GM12801 (cell line): ENCODE measurements around the gene KLHL29.

Experiments used
- TF ChIP-seq, protein P1 (sequence below): IDR thresholded peaks from one replicate; pipeline ENCODE4 v1.5.1; 2011; ENCODE audit warnings: control low read depth; ENCODE audit not compliant: insufficient read length; ENCODE audit errors: extremely low read depth

KLHL29 gene

DNA sequence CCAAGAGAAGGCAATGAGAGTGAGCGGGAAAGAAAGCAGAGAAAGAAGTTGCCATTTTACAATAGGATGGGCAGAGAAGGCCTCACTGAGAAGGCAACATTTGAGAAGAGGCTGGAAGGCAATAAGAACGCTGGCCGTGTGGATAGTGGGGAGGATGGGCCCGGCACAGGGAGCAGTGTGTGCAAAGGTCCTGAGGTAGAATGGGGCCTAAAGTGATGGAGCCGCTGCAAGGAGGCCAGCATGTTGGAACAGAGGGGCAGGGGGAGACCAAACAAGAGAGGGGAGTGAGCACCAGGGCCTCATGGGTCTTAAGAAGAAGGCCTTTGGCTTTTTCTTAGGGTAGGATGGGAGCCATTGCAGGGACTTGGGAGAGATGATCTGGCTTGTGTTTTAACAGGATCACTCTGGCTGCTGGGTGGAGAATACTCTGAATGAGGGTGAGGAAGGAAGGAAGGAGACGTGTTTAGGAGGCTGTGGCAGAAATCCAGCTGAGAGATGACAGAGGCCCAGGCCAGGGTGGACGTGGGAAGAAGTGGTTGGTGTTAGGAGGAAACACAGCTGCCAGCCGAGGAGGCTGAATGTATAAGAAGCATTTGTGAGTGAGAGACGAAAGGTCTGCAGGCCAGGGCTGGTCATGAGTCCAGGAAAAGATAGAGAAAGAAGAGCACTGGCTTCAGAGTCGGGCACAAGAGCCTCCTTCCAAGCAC is 159.8 kb downstream of the KLHL29 start:
- TF ChIP-seq, protein P1, sequence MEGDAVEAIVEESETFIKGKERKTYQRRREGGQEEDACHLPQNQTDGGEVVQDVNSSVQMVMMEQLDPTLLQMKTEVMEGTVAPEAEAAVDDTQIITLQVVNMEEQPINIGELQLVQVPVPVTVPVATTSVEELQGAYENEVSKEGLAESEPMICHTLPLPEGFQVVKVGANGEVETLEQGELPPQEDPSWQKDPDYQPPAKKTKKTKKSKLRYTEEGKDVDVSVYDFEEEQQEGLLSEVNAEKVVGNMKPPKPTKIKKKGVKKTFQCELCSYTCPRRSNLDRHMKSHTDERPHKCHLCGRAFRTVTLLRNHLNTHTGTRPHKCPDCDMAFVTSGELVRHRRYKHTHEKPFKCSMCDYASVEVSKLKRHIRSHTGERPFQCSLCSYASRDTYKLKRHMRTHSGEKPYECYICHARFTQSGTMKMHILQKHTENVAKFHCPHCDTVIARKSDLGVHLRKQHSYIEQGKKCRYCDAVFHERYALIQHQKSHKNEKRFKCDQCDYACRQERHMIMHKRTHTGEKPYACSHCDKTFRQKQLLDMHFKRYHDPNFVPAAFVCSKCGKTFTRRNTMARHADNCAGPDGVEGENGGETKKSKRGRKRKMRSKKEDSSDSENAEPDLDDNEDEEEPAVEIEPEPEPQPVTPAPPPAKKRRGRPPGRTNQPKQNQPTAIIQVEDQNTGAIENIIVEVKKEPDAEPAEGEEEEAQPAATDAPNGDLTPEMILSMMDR, result no peak

DNA sequence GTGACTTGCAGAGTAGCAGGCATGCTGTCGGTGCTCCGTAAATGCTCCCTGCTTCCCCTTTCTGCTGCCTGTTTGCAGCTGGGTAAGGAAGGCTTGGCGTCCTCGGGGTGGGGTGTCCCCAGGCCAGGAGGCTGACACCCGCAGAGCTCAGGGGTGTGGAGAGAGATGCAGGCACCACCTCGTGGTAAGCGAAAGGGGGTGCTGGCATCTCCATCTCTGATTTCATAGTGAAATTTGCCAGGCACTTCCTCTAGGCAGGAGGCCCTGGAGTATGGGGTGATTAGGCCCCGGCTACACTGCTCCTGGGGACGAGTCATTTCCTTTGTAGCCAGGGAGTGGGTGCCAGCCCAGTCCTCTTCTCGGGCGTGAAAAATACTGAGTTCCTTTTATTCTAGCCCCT is 160.4 kb downstream of the KLHL29 start:
- TF ChIP-seq, protein P1, result no peak

DNA sequence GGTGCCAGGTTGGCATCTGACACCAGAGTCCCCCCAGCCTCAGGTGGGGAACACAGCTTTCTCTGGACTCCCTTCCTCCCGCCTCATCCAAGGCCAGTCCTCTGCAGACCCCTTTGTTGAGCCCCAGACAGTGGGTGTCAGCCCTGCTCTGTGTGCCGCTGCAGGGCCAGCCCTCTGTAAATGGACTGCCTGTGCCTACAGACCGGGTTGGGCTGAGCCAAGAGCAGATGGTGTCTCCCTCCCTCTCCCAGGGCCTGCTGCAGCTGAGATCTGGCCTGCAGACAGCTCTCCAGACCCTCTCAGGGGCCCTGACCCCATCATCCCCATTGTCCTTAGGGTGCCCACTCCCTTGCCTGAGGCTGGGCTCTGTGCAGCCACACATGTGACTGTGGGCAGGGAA is 160.8 kb downstream of the KLHL29 start:
- TF ChIP-seq, protein P1, result no peak

DNA sequence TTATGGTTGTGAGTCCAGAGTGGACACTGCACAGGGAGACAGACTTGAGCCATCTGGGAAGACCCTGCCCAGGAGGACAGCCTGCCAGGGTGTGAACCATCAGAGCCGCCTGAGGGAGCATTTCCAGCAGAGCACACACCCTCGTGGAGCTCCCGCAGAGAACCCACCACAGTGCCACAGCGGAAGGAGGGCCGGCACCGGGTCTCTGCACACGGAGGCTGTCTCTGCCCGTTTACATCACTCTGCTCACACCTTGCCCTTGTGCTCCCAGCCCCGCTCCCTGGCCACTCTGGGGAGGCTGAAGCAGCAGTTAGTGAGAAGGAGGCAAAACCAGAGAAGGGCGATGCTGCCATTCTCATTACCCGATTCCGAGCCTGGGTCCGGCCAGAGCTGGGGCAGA is 161.9 kb downstream of the KLHL29 start:
- TF ChIP-seq, protein P1, result no peak

DNA sequence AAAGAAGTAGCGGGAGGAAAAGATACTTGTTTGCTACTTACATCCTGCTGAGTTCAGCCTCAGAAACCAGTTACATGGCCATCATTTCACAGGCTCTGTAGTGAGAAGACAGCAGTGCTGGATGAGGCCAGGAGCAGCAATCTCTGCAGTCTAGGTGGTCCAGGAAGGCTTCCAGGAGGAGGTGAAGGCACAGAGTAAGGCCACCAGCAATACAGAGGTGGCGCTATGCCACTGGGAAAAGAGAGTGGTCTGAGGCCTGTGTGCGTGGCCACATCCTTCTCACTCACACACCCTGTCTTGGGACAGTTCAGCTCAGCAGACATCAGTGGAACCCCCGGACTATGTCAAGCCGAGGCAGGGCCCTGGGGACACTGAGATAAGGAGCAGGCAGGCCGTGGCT is 162.7 kb downstream of the KLHL29 start:
- TF ChIP-seq, protein P1, result no peak

DNA sequence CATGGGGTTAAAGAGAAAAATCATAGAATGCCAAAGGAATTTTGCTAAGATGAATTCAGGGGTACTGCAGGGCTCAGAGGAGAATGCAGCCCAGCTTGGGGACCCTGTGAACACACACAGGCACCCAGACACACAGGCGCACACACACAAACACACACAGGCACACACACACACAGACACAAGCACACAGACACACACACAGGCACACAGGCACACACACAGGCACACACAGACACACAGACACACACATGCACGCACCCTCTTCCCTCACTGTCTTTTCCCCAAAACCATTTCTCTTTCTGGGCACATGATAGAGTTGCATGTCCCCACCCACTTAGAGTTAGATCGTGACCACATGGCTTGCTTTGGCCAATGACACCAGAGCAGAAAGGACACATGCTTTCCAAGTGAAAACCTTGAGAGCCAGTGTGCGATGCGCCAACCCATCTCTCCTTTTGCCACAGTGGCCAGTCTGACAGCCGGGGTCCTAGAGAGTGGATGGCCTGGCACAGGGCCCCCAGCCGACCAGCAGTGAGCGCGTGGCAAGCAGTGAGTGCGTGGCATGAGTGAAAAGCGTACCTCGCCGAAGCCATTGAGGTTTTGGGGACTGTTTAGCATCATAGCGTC is 163.3 kb downstream of the KLHL29 start:
- TF ChIP-seq, protein P1, result no peak

DNA sequence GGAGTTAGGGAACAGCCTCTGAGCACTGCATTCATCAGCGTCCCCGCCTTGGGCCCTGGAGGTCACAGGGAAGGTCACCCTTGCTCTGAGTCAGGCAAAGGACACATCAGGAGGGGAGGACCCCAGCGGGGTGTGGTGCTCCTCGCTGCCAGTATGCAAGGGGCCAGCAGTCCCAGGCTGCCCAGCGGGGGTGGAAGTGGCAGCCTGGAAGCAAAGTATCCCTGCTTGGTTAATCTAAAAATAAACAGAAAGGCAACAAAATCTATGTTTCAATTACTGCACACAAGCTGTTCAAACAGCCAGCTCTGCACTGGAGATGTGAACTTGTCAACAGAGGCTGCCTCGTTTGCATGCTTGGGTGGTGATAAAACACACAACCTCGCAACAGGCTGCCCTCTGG is 164.1 kb downstream of the KLHL29 start:
- TF ChIP-seq, protein P1, result no peak
